PC-3 (cell line): Measurements from ENCODE around the gene CEP112. TPM values are rescaled to one million over a fixed set of nuclear protein-coding genes. Genes with fewer than 3 reads are reported as not detected.

ENCODE experiments used
- ATAC-seq: fragments of 200-7000 bp; cut with Tn5 transposase; 2 replicates; pipeline ENCODE4 v1.9.1; 2020; ENCODE audit warnings: mild to moderate bottlenecking, moderate library complexity
- BruUV-seq: library from RNA; stranded (reverse); fragments of 400-500 nt; replicated peaks from 2 replicates; lab custom pipeline; 2021; lab: Mats Ljungman, UMichigan
- CTCF ChIA-PET: fragments of 300-600 bp; sonication (Branson Sonifier 250); formaldehyde crosslinking; loops from one replicate; lab custom pipeline; 2022; ENCODE audit warnings: antibody characterized with exemption; lab: Charles Lee
- POLR2A ChIA-PET: fragments of 300-600 bp; sonication (Branson Sonifier 250); formaldehyde crosslinking; loops from one replicate; lab custom pipeline; 2022; ENCODE audit warnings: antibody characterized with exemption; ENCODE audit not compliant: unreplicated experiment; lab: Charles Lee
- DNase-seq: peaks from one replicate; pipeline ENCODE4 v3.0.0-alpha.2; 2015
- H2AFZ ChIP-seq: fragments of 300-600 bp; sonication (generic); 2 replicates; pipeline ENCODE4 v1.6.0; 2016; ENCODE audit warnings: antibody characterized with exemption, low read length
- H3F3A ChIP-seq: fragments of 300-600 bp; sonication (generic); one replicate; pipeline ENCODE4 v1.6.0; 2017; ENCODE audit warnings: antibody characterized with exemption, low read length, control low read depth, mild to moderate bottlenecking; ENCODE audit not compliant: unreplicated experiment
- H3K27ac ChIP-seq: fragments of 300-600 bp; sonication (generic); 2 replicates; pipeline ENCODE4 v1.5.1; 2016; ENCODE audit warnings: mild to moderate bottlenecking, low read length
- H3K27me3 ChIP-seq: fragments of 300-600 bp; sonication (generic); 2 replicates; pipeline ENCODE4 v1.6.1; 2016; ENCODE audit warnings: low read length, mixed read lengths
- H3K36me3 ChIP-seq: fragments of 300-600 bp; sonication (generic); 2 replicates; pipeline ENCODE4 v1.6.1; 2016; ENCODE audit warnings: low read depth, mixed run types, low read length, mixed read lengths
- H3K4me1 ChIP-seq: fragments of 300-600 bp; sonication (generic); 2 replicates; pipeline ENCODE4 v1.5.1; 2016; ENCODE audit warnings: low read length; ENCODE audit not compliant: insufficient read depth
- H3K4me2 ChIP-seq: fragments of 300-600 bp; sonication (generic); 2 replicates; pipeline ENCODE4 v1.6.0; 2016; ENCODE audit warnings: low read length
- H3K4me3 ChIP-seq: fragments of 300-600 bp; sonication (generic); 2 replicates; pipeline ENCODE4 v1.5.1; 2016; ENCODE audit warnings: mild to moderate bottlenecking, low read length, mixed read lengths
- H3K79me2 ChIP-seq: fragments of 300-600 bp; sonication (generic); 2 replicates; pipeline ENCODE4 v1.6.1; 2017; ENCODE audit warnings: low read length, mixed read lengths
- H3K9ac ChIP-seq: fragments of 300-600 bp; sonication (generic); 2 replicates; pipeline ENCODE4 v1.6.0; 2016; ENCODE audit warnings: mild to moderate bottlenecking, low read length
- H3K9me2 ChIP-seq: fragments of 300-600 bp; sonication (generic); replicated peaks from 2 replicates; pipeline ENCODE4 v1.6.1; 2016; ENCODE audit warnings: mixed run types, low read length, mixed read lengths
- H3K9me3 ChIP-seq: fragments of 300-600 bp; sonication (generic); 2 replicates; pipeline ENCODE4 v1.6.1; 2016; ENCODE audit warnings: low read length, mixed read lengths
- H4K20me1 ChIP-seq: fragments of 300-600 bp; sonication (generic); 2 replicates; pipeline ENCODE4 v1.6.1; 2016; ENCODE audit warnings: low read length, mixed read lengths
- CTCF ChIP-seq: fragments of 300-600 bp; sonication (generic); conservative IDR thresholded peaks from 2 replicates; pipeline ENCODE4 v1.5.1; 2017; ENCODE audit warnings: antibody characterized with exemption, low read depth, mild to moderate bottlenecking, low read length
- EZH2 ChIP-seq: fragments of 300-600 bp; sonication (generic); IDR thresholded peaks from one replicate; pipeline ENCODE4 v1.6.1; 2017; ENCODE audit warnings: antibody characterized with exemption, mild to moderate bottlenecking, low read length; ENCODE audit not compliant: unreplicated experiment
- EZH2phosphoT487 ChIP-seq: fragments of 300-600 bp; sonication (generic); IDR thresholded peaks from 2 replicates; pipeline ENCODE4 v1.6.1; 2018; ENCODE audit warnings: mild to moderate bottlenecking, antibody characterized with exemption, low read length, borderline replicate concordance
- intact Hi-C: fragments of 100-400 bp; cut with micrococcal nuclease; formaldehyde crosslinking; loops from 2 replicates; pipeline ENCODE4 v1.9.0; 2023
- total RNA-seq: library from RNA; depleted of rRNA; stranded (reverse); fragments of >200 nt; gene quantifications from 2 replicates; pipeline ENCODE4 v1.2.3, GENCODE V29; 2014

CEP112 gene
- total RNA-seq, 1 experiment from 2014 or later, result 6.5 TPM

DNA sequence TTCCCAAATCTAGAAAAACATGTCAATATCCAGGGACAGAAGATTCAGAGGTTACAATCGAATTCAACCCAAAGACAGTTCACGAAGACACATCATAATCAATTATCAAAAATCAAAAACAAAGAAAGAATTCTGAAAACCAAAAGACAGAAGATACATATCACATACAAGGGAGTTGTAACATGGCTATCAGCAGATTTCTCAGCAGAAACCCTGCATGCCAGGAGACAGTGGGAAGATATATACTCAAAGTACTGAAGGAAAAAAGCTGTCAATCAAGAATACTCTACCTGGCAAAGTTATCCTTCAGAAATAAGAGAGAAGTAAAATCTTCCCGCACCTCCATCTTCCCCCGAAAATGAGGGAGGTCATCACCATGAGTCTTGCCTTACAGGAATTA, 258.6 kb downstream of the CEP112 start:
- H3K27me3 ChIP-seq, result no peaks in the 10 kb centered on the region
- H3K9me2 ChIP-seq, result no peaks in the 10 kb centered on the region
- no TSS peak for BruUV-seq
- no peaks in the 10 kb centered on the region for H4K20me1 ChIP-seq
- DNase-seq (no peak), ATAC-seq (no peak)
- peaks cover 3% of the 10 kb centered on the region; the same call in 1 of the 2 replicates for H3K4me1 ChIP-seq
- no peaks in the 10 kb centered on the region for H3F3A ChIP-seq
- CTCF ChIA-PET, result no interaction called here
- no peak overlapping the region for H2AFZ ChIP-seq
- H3K4me2 ChIP-seq, result no peak overlapping the region
- H3K36me3 ChIP-seq, result no peaks in the 10 kb centered on the region
- peaks cover 5% of the 10 kb centered on the region; the same call in 1 of the 2 replicates for H3K9me3 ChIP-seq
- H3K79me2 ChIP-seq, result no peaks in the 10 kb centered on the region
- TF ChIP-seq CTCF (no peak), EZH2phosphoT487 (no peak), EZH2 (no peak)
- no peak overlapping the region for H3K27ac ChIP-seq
- POLR2A ChIA-PET, result no interaction called here
- no peak overlapping the region for H3K4me3 ChIP-seq
- H3K9ac ChIP-seq, result no peak overlapping the region
- intact Hi-C loops, result no loop called here

- Histone ChIP-seq H3K9ac (no peak overlapping the region), H3K4me2 (no peak overlapping the region), H2AFZ (no peak overlapping the region), H3K79me2 (no peaks in the 10 kb centered on the region), H3F3A (no peaks in the 10 kb centered on the region), H3K36me3 (no peaks in the 10 kb centered on the region), H3K27me3 (no peaks in the 10 kb centered on the region), H3K4me3 (no peak overlapping the region), H3K27ac (no peak overlapping the region), H3K9me2 (no peaks in the 10 kb centered on the region), H3K9me3 (peaks cover 5% of the 10 kb centered on the region; the same call in 1 of the 2 replicates), H3K4me1 (peaks cover 3% of the 10 kb centered on the region; the same call in 1 of the 2 replicates), H4K20me1 (no peaks in the 10 kb centered on the region)
- BruUV-seq, result no TSS peak
- TF ChIP-seq EZH2 (no peak), CTCF (no peak), EZH2phosphoT487 (no peak)
- intact Hi-C loops, result no loop called here
- ATAC-seq (no peak), DNase-seq (no peak)
- CTCF ChIA-PET, result no interaction called here
- POLR2A ChIA-PET, result interaction anchor here (0.7 kb wide), 1 partner anchor 571 kb away, joined by 3 read pairs; no protein-coding TSS in a partner anchor
Observed at GRCh38 chr17:65931246-65932149, 260.4 kb downstream of the CEP112 start.
